GM23338 (cell line): ENCODE measurements around the gene SYCE1L.

Experiments used
- CREB1 ChIP-seq: fragments of 250-450 bp; sonication (Bioruptor Pico); IDR thresholded peaks from 2 replicates; pipeline ENCODE4 v1.5.0; 2020; ENCODE audit warnings: low read depth, mild to moderate bottlenecking, moderate library complexity
- CTCF ChIP-seq, 2 experiments: fragments of 200-600 bp in 1 of 2; sonication (generic) in 1 of 2; conservative IDR thresholded peaks; 2 replicates each; pipeline versions ENCODE4 v1.5.1 to v1.6.1; 2016 to 2017; ENCODE audit warnings: antibody characterized with exemption in 2 of 2, low read depth in 2 of 2, mild to moderate bottlenecking in 2 of 2, moderate library complexity in 1 of 2
- ETS1 ChIP-seq: IDR thresholded peaks from 2 replicates; pipeline ENCODE4 v1.6.1; 2016; ENCODE audit warnings: antibody characterized with exemption
- EZH2 ChIP-seq: fragments of 200-600 bp; sonication (generic); IDR thresholded peaks from one replicate; pipeline ENCODE4 v1.8.0; 2017; ENCODE audit warnings: antibody characterized with exemption, mild to moderate bottlenecking, low read depth; ENCODE audit not compliant: unreplicated experiment
- EZH2phosphoT487 ChIP-seq: fragments of 200-600 bp; sonication (generic); IDR thresholded peaks from one replicate; pipeline ENCODE4 v1.8.1; 2018; ENCODE audit warnings: antibody characterized with exemption; ENCODE audit not compliant: unreplicated experiment
- JUNB ChIP-seq: IDR thresholded peaks from one replicate; pipeline ENCODE4 v1.6.1; 2016; ENCODE audit warnings: antibody characterized with exemption; ENCODE audit not compliant: unreplicated experiment
- NANOG ChIP-seq: IDR thresholded peaks from 2 replicates; pipeline ENCODE4 v1.6.1; 2016; ENCODE audit warnings: antibody characterized with exemption, borderline replicate concordance
- POLR2AphosphoS5 ChIP-seq: IDR thresholded peaks from 2 replicates; pipeline ENCODE4 v1.6.1; 2016; ENCODE audit warnings: antibody characterized with exemption, low read depth
- REST ChIP-seq: IDR thresholded peaks from one replicate; pipeline ENCODE4 v1.6.1; 2018; ENCODE audit warnings: antibody characterized with exemption; ENCODE audit not compliant: unreplicated experiment
- STAT1 ChIP-seq: IDR thresholded peaks from one replicate; pipeline ENCODE4 v1.6.1; 2016; ENCODE audit warnings: antibody characterized with exemption; ENCODE audit not compliant: unreplicated experiment
- ZNF114 ChIP-seq: fragments of 250-450 bp; sonication (Bioruptor Pico); IDR thresholded peaks from 2 replicates; pipeline ENCODE4 v1.5.0; 2020; ENCODE audit warnings: mild to moderate bottlenecking, moderate library complexity
- ZNF331 ChIP-seq: fragments of 250-450 bp; sonication (Bioruptor Pico); IDR thresholded peaks from 2 replicates; pipeline ENCODE4 v1.5.0; 2020; ENCODE audit warnings: low read depth, mild to moderate bottlenecking, moderate library complexity

- TF ChIP-seq CTCF (conservative IDR thresholded peaks at IDR 0.05; ENCODE audit: low read depth in 2 of 2), result no peak
- TF ChIP-seq EZH2, result no peak
- no peak for TF ChIP-seq POLR2AphosphoS5
- TF ChIP-seq EZH2phosphoT487, result no peak
- TF ChIP-seq REST, result no peak
- no peak for TF ChIP-seq JUNB
- TF ChIP-seq ZNF114 (CRISPR knock-in tag), result no peak
- no peak for TF ChIP-seq NANOG
- no peak for TF ChIP-seq STAT1
- TF ChIP-seq ZNF331 (CRISPR knock-in tag), result no peak
- no peak for TF ChIP-seq CREB1 (CRISPR knock-in tag)
- TF ChIP-seq ETS1, result no peak
These were observed 26.0 kb downstream of the SYCE1L start for GRCh38 chr16:77225182-77225581.
